GM18511 (cell line): ENCODE measurements around the gene PDLIM5.
A peak's percentile ranks its signal among the peaks of the same experiment; 100 is the strongest.

Experiments
- ATAC-seq: cut with Tn5 transposase; IDR thresholded peaks from one replicate; pipeline ENCODE4 v1.9.1; 2021; ENCODE audit warnings: mild to moderate bottlenecking, moderate library complexity; ENCODE audit not compliant: unreplicated experiment

The PDLIM5 gene

DNA sequence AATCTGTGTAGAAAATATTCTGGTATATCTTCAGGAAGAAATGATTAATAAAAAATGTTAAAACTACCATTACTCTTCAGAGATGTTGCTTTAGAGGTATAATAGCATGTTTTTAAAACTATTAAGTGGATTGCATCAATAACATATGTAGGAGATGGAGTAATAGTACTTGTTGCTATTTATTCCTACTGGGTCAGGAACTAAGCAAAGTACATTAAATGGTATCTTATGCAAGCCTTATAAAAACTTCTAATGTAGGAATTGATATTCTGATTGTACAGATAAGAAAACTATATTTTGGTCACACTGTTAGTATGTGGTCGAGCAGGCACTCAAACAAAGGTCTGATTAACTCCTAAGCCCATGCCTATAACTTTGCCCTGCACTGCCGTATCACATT is 31.4 kb upstream of the PDLIM5 start:
- no peak for ATAC-seq

DNA sequence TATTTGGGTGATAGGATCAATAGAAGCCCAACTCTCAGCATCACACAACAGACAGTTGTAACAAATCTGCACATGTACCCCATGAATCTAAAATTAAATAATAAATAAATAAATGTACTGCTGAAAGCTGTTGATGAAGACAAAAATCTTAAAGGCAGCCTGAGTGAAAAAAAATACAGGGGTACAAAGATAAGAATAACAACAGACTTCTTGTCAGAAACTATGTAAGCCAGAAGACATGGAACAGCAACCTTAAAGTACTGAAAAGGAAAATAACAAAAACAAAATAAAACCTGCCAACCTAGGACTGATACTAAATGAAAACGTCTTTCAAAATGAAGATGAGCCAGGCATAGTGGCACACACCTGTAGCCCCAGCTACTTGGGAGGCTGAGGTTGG is 25.0 kb upstream of the PDLIM5 start:
- no peak for ATAC-seq

DNA sequence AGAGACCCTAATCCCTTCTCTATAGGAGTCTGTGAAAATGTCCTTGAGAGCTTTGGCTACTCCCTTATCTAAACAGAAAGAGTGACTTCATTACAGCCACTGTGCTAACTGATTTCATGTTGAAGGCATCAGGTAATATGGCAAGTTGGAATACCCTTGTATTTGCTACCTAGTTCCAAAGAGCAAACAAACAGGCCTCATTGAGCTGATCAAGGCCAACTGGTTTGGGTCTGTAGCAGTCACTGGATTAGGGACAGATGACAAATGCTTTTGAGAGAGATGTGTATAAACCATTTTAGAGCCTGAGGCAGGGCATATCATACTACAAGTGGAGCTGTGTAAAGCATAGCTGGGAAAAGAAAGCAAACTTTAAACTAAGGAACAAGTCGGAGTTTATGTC is 22.9 kb upstream of the PDLIM5 start:
- ATAC-seq: no peak

DNA sequence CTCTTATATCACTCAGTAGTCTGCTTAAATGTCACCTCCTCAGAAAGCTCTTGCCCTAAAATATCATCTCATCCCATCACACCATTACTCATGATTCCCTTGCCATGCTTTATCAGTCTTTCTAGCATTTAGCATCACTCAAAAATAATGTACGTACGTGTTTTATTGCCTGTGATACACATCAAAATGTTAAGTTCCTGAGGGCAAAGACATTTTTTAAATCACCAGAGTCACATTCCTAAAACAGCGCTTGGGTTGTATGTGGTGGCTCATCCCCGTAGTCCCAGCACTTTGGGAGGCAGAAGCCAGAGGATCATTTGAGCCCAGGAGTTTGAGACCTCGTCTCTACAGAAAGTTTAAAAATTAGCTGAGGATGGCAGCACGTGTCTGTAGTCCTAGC is 21.3 kb upstream of the PDLIM5 start:
- no peak for ATAC-seq

- ATAC-seq: no peak
Observed at GRCh38 chr4:94431388-94431787, 20.4 kb upstream of the PDLIM5 start.

DNA sequence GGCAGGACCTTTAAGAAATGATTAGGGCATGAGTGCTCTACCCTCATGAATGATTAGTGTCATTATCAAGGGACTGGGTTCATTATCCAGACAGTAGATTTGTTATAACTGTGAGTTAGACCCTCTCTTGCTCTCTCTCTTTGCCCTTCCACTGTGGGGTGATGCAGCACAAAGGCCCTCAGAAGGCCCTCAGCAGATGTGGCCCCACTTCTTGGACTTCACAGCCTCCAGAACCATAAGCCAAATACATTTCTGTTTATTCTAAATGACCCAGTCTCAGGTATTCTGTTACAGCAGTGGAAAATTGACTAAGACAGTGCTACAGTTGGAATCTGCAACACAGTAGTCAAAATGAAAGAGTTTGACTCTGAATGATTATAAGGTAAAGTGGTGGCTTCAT is 17.2 kb upstream of the PDLIM5 start:
- no peak for ATAC-seq

DNA sequence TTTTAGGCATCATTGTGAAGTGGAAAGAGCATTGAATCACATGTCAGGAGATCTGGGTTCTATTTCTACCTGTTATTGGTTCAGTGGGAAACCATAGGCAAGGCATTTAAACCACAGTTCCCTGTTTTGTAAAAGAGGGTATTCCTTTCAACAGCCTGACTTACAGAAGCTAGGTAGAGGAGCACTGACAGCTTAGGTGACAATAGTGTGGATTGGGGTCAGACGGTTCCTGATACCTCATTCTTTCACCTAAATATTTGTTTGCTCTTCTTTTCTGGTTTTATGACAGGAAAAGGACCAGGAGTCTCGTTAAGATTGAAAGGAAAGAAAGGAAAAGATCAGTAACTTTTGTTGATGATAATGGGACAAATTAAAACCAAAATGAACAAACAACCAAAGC is 15.9 kb upstream of the PDLIM5 start:
- ATAC-seq: no peak

- ATAC-seq: no peak
Observed at GRCh38 chr4:94436512-94436911, 15.2 kb upstream of the PDLIM5 start.

- no peak for ATAC-seq
Observed at GRCh38 chr4:94439606-94440005, 12.1 kb upstream of the PDLIM5 start.

GRCh38 chr4:94441838-94442237 is 9.9 kb upstream of the PDLIM5 start:
- ATAC-seq: no peak

- ATAC-seq: no peak
Observed at GRCh38 chr4:94442251-94442650, 9.5 kb upstream of the PDLIM5 start.

DNA sequence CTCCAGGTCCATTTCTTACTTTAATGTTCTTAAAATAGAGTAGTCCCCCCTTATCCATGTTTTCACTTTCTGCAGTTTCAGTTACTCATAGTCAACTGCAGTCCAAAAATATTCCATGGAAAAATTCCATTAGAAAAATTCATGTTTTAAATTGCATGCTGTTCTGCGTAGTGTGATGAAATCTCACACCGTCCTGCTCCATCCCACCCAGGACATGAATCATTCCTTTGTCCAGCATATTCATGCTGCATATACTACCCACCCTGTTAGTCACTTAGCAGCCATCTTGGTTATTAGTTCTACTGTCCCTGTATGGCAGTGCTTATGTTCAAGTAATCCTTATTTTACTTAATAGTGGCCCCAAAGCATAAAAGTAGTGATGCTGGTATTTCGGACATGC is 5.4 kb upstream of the PDLIM5 start:
- no peak for ATAC-seq

DNA sequence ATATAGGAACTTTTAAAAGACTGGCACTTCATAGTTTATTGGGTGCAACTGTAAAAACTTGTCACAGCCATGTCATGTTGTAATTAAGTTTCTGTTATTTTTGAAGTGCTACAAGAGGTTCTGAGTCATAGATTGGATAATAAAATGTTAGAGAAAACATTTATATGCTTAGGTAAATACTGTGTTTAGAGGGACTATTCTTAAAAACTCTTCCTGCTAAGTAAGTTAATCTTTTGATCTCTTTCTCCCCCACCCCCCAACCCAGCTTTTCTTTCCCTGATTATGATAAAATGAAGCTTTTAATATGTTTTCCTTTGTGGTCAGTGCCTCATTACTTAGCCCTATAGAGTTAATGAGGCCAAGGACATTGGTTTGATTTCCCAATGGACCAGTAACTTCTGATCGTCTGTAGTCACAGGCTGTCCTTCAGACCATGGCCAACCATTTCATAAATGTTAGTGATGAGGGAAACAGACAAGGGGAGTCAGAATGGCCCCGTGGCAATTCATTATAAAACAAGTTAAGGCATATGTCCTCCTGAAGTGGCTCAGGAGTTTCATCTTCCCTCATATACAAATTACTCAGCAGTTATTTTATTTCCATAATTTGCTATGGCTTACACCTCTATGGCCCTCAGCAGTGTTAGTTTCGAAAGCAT is 3.9 kb upstream of the PDLIM5 start:
- no peak for ATAC-seq

- no peak for ATAC-seq
Observed at GRCh38 chr4:94448815-94449375, 2.8 kb upstream of the PDLIM5 start.

DNA sequence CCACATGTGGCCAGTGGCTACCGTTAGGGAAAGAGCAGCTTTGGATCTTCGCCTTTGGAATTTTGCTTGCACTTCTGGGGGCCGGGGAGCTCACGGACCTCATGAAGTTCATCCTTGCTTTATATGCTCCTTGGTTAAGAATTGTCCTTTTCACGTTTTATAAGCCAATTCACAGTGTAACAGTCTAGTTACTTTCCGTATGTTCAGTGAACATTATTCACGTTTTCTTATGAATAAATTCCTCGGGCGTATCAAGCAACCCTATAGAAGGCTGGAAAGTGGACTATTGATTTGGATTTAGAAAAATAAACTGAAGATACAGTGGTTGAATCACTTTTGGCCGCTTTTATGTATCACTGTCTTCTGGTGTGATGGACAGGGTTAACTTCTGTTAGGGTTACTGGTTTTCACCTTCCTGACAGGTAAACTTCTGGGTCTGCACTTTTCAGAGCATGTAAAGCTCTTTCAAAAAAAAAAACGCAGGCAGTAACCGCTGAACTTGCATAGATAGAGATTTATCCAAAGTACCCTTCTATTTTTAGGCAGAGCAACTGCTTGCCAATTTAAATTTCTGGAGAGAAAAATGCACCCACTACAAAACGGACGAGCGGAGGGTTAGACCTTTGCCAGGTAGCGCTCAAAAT is 569 bp upstream of the PDLIM5 start:
- ATAC-seq: no peak

DNA sequence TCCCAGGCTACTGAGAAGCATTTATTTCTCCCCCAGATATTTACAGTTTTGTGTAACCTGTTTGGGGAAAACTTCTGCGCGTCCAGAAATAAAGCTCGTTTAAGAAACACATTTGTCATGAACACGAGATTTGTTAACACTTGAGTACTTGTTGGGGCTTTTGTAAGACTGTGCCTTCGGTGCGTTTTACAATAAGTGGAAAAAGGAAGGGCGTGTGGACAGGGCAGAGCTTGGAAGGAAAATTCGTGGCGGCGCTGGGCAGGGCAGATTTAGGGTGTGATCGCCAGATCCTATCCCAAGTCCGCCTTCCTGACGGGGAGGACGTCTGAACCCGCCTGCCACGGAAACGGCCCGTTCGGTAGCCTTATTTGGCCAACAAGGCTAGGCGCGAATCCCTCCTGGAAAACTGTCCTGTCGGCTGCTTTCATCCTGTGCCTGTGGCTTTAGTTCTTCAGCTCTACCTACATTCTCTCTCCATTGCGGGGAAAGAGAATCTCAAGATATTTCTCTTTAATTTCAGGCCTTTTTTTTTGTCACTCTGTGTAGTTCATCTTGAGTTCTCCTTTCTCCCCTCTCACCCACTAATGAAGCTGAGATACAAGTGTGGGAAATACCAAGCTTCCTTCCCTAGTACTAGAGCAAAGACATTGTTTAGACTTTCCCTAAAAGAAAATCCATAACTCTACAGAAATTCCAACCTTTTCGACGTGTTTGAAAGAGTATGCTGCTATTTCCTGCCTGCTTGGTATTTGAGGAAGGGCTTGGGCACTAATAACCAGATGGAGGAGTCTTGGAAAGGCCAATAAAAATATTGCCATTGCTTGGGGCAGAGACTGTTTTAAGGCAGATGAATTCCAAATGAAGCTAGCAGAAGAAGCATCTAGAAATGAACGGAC is 982 bp downstream of the PDLIM5 start:
- ATAC-seq: peak; percentile 15

- no peak for ATAC-seq
Observed at GRCh38 chr4:94453391-94453963, 1.7 kb downstream of the PDLIM5 start.

DNA sequence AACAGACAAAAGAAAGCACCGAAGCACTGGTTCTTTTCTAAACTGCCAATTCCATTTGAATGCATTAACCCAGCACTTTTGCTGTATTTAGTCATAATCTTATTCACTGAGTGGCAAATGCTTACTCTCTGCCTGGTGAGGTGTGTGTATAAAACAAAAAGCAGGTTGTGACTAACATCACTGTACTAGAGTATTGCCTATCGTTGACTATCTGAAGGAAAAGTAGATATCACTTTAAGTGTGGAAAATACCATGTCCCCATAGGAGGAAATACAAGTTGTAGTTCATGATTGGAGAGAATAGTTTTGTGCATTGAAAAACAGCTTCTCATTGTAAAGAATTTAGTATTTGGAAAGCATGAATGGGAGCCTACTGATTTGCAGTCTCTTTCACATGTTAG is 2.7 kb downstream of the PDLIM5 start:
- ATAC-seq: no peak

DNA sequence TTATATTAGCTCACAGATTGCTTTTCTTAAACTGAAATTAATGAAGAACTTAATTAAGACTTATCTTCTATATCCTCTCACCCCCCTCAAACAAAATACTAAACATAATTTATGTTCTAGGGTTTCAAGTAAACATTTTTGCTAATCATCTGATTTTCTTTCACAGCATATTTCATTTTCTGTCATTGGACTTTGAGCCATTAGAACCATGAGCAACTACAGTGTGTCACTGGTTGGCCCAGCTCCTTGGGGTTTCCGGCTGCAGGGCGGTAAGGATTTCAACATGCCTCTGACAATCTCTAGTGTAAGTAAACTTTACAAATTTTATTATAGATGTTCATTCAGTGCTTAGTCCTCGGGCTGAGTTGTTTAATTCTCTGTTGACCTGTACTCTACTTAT is 3.3 kb downstream of the PDLIM5 start:
- no peak for ATAC-seq

- ATAC-seq: no peak
Observed at GRCh38 chr4:94457692-94458106, 6.0 kb downstream of the PDLIM5 start.

DNA sequence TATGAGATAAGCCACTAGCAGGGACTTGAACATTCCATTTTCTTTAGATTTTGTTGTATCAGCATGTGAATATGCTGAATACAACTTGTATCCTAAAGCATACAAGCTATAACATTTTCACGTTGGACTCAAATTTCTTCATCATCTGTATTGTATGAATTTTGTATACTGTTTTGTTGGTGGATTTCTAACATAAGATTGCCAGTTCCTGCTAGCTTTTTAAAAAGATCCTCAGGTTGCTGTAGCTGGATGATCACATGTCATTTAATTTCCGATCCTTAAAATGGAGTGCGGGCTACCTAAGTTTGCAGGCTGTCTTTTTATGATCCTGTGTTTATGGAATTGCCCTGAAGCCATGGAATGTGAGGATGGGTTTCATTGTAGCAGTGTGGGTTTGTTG is 6.9 kb downstream of the PDLIM5 start:
- ATAC-seq: no peak
